ENCODE data around the gene PLEKHG4B.
"Not testable (repeated sequence)": the region's sequence is repeated elsewhere in the genome, so short reads cannot be mapped to it uniquely, and the experiment has no call there.

PLEKHG4B gene

GRCh38 chr5:234450-234849, 142.5 kb downstream of the PLEKHG4B start:
- no peak for DNase-seq

- not testable (repeated sequence) for DNase-seq
Observed at GRCh38 chr5:235527-235926, 143.6 kb downstream of the PLEKHG4B start.

GRCh38 chr5:237931-238330, 146.0 kb downstream of the PLEKHG4B start:
- not testable (repeated sequence) for DNase-seq

All from activated effector memory CD4-positive, alpha-beta T cell treated with Interleukin-2 at 50 U/mL for 16 hours (primary cell).